ENCODE data around the gene FAM53B.
"Not testable (repeated sequence)": the region's sequence is repeated elsewhere in the genome, so short reads cannot be mapped to it uniquely, and the experiment has no call there.

Gene FAM53B

DNA sequence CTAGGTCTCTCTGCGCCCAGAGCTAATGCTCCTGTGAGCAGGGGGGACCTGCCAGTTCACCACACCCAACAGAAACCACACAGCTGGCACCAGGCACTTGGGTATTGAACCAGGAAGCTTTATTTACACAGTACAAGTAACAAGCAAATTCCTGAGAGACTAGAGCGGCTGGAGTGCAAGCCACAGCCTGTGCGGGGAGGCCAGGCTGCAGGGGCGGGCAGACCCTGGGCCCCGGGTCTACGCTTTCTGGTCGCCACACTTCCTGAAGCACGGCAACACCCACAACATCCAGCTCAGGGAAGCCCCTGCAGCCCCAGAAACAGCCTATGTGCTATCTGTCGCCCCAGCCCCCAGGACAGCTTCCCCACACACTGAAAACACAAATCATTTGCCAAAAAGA lies 125.0 kb downstream of the FAM53B start:
- H3K27me3 Mint-ChIP-seq, result no peaks in the 10 kb centered on the region
- H3K4me1 Mint-ChIP-seq (ENCODE audit: low read depth), result peaks cover 38% of the 10 kb centered on the region
- no peaks in the 10 kb centered on the region for H3K9me3 Mint-ChIP-seq
- peak overlapping the region; percentile 77 for H3K27ac Mint-ChIP-seq
- H3K4me3 Mint-ChIP-seq, result no peak overlapping the region
- intact Hi-C loops (cut with micrococcal nuclease), result no loop called here
- H3K36me3 Mint-ChIP-seq (ENCODE audit: low read depth), result peaks cover 69% of the 10 kb centered on the region

DNA sequence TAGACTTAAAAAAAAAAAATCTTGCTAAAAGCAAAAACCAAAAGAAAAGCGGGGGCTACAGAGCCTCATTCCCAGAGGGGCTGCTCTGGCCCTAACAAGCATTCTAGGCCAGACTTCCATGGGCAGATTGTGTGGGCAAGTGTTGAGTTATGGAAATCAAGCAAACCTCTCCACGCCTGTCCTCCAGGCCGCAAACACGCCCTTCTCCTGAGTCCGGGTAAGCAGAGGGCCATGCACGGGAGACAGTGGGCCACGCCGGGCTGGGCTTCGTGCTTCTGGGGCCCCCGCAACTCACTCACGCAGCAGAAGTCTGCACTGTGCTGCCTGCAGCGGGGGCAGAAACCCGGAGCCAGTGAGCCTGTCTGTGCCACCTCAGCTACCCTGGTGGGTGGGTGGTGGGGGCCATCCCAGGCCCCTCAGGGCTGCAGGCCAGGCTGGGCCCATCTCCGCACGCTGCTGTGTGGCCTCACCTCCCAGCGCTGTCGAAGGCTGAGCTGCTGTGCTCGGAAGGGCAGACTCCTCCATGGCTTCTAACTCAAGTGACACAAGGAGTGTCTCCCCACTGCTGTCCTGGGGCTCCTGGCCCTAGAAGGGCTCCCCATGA lies 125.6 kb downstream of the FAM53B start:
- no peak overlapping the region for H3K4me3 Mint-ChIP-seq
- intact Hi-C loops (cut with micrococcal nuclease), result no loop called here

DNA sequence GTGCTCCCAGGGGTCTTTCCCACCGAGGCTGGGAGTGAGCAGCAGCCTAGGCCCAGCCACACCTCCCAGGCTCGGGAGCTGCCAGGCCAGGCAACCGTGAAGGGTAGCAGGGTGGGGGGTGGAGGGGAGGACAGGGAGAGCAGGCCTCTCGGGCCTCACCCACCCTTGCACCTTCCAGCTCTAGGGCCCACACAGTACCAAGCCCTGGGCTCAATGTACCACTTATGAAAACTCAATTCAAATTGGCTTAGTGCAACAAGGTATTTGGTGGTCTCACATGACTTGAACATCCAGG lies 127.4 kb downstream of the FAM53B start:
- no peak overlapping the region for H3K4me3 Mint-ChIP-seq
- peak overlapping the region; percentile 59 for H3K27ac Mint-ChIP-seq
- intact Hi-C loops (cut with micrococcal nuclease), result no loop called here
- H3K4me1 Mint-ChIP-seq (ENCODE audit: low read depth), result peaks cover 61% of the 10 kb centered on the region
- peaks cover 47% of the 10 kb centered on the region for H3K36me3 Mint-ChIP-seq (ENCODE audit: low read depth)
- H3K9me3 Mint-ChIP-seq, result no peaks in the 10 kb centered on the region
- H3K27me3 Mint-ChIP-seq, result no peaks in the 10 kb centered on the region

More for the DNA sequence above, 125.6 kb downstream of the FAM53B start:
- Mint-ChIP-seq H3K4me1 (ENCODE audit: low read depth) (peaks cover 44% of the 10 kb centered on the region), H3K36me3 (ENCODE audit: low read depth) (peaks cover 64% of the 10 kb centered on the region), H3K27me3 (no peaks in the 10 kb centered on the region), H3K9me3 (no peaks in the 10 kb centered on the region), H3K27ac (peak overlapping the region; percentile 77)

DNA sequence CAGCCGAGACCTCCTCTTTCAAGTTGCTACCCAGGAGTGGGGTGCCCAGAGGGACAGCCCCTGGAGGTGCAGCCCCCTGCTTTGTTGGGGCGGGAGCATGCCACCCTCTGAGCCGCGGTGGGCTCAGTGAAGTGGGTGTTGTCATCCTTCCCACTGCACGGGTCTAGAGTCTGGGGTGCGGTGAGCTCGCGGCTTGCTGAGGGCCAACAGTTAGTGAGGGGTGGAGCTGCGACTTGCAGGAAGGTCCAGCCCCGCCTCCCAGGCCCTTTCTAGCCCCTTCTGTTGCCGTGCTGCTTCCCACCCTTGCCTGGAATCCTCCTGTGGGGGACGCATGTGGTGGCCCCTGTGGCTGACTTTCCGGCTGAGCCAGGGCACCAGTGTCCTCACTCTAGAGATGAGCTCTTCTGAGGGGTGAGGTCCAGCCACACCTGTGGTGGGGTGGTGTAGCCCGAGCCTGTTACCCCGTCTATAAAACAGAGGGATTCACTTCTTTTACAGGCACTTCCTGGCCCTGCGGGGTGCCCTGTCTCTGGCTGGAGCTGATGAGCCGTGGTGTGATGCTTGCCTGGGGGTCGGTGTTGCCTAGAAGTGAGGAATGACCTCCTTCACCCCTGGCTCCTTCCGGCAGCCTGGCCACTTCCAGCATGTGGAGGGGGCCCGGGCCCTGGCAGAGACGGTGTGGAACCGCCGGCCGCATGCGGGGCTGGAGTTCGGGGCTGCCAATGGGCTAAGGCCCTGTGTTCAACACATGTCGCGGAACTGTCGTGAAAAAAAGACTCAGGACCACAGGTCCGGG lies 127.9 kb downstream of the FAM53B start:
- peak overlapping the region; percentile 33 for H3K27ac Mint-ChIP-seq
- H3K4me1 Mint-ChIP-seq (ENCODE audit: low read depth), result peaks cover 64% of the 10 kb centered on the region
- no peaks in the 10 kb centered on the region for H3K27me3 Mint-ChIP-seq
- H3K4me3 Mint-ChIP-seq, result no peak overlapping the region
- H3K9me3 Mint-ChIP-seq, result no peaks in the 10 kb centered on the region
- peaks cover 47% of the 10 kb centered on the region for H3K36me3 Mint-ChIP-seq (ENCODE audit: low read depth)
- intact Hi-C loops (cut with micrococcal nuclease), result no loop called here

DNA sequence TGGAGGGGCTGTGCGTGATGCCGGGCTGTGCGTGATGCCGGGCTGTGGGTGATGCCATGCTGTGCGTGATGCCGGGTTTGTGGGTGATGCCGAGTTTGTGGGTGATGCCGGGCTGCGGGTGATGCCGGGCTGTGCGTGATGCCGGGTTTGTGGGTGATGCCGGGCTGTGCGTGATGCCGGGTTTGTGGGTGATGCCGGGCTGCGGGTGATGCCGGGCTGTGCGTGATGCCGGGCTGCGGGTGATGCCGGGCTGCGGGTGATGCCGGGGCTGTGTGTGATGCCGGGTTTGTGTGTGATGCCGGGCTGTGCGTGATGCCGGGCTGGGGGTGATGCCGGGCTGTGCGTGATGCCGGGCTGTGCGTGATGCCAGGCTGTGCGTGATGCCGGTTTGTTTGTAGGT lies 128.9 kb downstream of the FAM53B start:
- peak overlapping the region; percentile 11 for H3K27ac Mint-ChIP-seq
- peaks cover 59% of the 10 kb centered on the region for H3K4me1 Mint-ChIP-seq (ENCODE audit: low read depth)
- H3K9me3 Mint-ChIP-seq, result no peaks in the 10 kb centered on the region
- peaks cover 47% of the 10 kb centered on the region for H3K36me3 Mint-ChIP-seq (ENCODE audit: low read depth)
- intact Hi-C loops (cut with micrococcal nuclease), result no loop called here
- H3K4me3 Mint-ChIP-seq, result no peak overlapping the region
- no peaks in the 10 kb centered on the region for H3K27me3 Mint-ChIP-seq

DNA sequence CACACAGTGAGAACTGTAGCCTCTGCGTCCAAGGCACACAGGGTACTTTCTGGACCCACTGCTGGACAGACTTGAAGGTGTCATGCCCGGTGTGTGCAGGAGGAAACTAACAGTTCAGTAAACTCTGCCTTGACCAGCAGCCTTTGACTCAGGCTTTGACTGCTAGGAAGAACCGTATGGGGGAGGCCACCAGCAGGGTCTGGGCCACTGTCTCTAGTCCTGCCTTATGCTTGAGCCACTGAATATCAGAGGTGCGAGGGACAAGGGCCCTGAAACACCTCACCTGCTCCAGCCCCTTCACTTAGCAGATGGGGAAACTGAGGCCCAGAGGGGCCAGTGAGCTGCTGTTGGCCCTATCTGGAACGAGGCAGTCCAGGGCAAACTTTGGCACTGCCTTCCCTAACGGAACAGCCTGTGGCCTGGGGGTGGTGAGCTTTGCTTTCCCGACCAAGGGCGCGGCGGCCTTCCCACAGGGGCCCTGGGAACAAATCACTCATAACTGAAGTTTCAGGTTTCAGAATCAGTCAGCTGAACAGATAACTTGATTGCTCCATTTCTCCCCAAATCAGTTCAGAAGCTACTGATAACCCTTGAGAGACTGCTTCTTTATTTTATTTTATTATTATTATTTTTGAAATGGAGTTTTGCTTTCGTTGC lies 130.0 kb downstream of the FAM53B start:
- Mint-ChIP-seq H3K4me3 (no peak overlapping the region), H3K27ac (peak overlapping the region; percentile 72)
- intact Hi-C loops (cut with micrococcal nuclease), result no loop called here

DNA sequence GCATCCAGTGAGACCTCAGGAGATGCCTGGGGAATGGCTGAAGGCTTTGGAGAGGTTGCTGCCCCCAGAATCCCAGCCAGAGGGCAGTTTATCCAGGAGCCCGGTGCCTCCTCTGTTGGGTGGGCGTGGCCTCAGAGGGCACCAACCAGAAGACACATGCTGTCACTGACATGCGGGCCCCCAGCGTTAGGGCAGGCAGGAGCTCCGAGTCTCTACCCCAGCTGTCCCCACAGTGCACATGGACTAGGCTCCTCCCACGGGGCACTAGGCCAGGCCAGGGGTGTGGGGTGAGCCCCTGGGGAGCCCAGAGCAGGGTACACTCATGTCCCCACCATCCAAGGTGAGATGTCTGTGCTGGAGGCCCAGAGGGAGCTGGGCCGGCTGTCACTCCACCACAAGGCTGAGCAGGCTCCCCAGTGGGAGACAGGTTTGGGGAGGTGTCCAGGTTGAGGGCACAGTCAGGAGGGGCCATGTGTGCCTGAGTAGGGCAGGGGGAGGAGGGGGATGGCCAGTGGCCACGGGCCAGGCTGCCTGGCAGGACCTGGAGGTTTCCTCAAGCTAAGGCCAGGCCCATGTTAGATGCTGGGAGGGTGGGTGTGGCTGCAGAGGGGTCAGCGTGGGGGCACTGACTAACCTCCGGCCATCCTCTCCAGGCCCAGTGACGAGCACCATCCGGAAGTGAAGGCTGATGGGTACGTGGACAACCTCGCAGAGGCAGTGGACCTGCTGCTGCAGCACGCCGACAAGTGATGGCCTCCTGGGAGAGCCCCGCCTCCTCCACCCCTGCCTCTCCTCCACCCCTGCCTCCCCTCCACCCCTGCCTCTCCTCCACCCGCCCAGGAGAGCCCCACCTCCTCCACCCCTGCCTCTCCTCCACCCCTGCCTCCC lies 131.3 kb downstream of the FAM53B start:
- Mint-ChIP-seq H3K36me3 (ENCODE audit: low read depth) (peaks cover 33% of the 10 kb centered on the region), H3K27ac (peak overlapping the region; percentile 72), H3K27me3 (peaks cover 2% of the 10 kb centered on the region), H3K4me1 (ENCODE audit: low read depth) (peaks cover 36% of the 10 kb centered on the region), H3K9me3 (no peaks in the 10 kb centered on the region), H3K4me3 (no peak overlapping the region)
- intact Hi-C loops (cut with micrococcal nuclease), result no loop called here

More for the DNA sequence above, 130.0 kb downstream of the FAM53B start:
- peaks cover 48% of the 10 kb centered on the region for H3K4me1 Mint-ChIP-seq (ENCODE audit: low read depth)
- no peaks in the 10 kb centered on the region for H3K9me3 Mint-ChIP-seq
- no peaks in the 10 kb centered on the region for H3K27me3 Mint-ChIP-seq
- peaks cover 46% of the 10 kb centered on the region for H3K36me3 Mint-ChIP-seq (ENCODE audit: low read depth)

DNA sequence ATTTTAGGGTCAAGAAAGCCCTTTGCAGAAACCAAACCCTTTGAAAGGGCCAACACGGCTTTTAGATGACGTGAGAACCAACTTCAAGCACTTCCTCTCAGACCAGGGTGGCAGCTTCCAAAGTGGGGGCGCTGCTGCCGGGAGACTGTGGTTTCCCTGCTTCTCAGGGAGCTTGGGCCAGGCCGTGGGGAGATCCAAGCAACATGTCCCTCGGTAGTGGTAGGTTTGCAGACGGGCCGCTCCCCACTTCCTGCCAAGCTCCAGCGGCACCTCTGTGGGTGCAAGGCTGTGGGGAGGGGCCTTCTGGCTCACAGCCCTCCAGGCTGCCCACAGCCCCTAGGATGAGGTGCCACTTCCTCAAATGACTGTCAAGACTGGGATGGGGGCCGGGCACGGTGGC lies 132.4 kb downstream of the FAM53B start:
- H3K4me3 Mint-ChIP-seq, result no peak overlapping the region
- H3K36me3 Mint-ChIP-seq (ENCODE audit: low read depth), result peaks cover 22% of the 10 kb centered on the region
- intact Hi-C loops (cut with micrococcal nuclease), result no loop called here
- peaks cover 38% of the 10 kb centered on the region for H3K4me1 Mint-ChIP-seq (ENCODE audit: low read depth)
- H3K27me3 Mint-ChIP-seq, result peaks cover 5% of the 10 kb centered on the region
- H3K27ac Mint-ChIP-seq, result peak overlapping the region; percentile 72
- H3K9me3 Mint-ChIP-seq, result no peaks in the 10 kb centered on the region

DNA sequence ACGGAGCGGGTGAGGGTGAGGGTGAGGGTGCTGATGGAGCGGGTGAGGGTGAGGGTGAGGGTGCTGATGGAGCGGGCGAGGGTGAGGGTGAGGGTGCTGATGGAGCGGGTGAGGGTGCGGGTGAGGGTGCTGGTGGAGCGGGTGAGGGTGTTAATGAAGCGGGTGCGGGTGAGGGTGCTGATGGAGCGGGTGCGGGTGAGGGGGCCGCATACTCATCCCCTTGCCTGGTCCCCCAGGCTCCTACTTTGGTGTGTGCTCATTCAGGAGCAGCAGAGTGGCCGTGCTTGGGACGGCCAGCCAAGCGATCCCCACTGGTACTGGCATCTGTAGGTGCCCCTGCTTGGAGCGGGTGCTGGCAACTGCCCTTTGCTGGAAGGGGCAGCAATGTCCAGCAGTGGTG lies 133.3 kb downstream of the FAM53B start:
- Mint-ChIP-seq H3K4me1 (ENCODE audit: low read depth) (peaks cover 43% of the 10 kb centered on the region), H3K4me3 (peak overlapping the region; percentile 40), H3K36me3 (ENCODE audit: low read depth) (peaks cover 13% of the 10 kb centered on the region)
- intact Hi-C loops (cut with micrococcal nuclease); H3K9me3 Mint-ChIP-seq; H3K27ac Mint-ChIP-seq; H3K27me3 Mint-ChIP-seq: not testable (repeated sequence)

DNA sequence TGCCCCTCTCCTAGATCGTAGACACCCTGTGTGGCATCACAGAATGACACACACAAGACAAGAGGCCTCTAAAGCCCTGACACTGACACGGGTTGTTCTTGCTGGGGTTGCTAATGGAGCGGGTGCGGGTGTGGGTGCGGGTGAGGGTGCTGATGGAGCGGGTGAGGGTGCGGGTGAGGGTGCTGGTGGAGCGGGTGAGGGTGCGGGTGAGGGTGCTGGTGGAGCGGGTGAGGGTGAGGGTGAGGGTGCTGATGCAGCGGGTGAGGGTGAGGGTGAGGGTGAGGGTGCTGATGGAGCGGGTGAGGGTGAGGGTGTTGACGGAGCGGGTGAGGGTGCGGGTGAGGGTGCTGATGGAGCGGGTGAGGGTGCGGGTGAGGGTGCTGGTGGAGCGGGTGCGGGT lies 134.0 kb downstream of the FAM53B start:
- H3K9me3 Mint-ChIP-seq; intact Hi-C loops (cut with micrococcal nuclease); H3K4me3 Mint-ChIP-seq; H3K27ac Mint-ChIP-seq; H3K36me3 Mint-ChIP-seq (ENCODE audit: low read depth); H3K27me3 Mint-ChIP-seq: not testable (repeated sequence)
- H3K4me1 Mint-ChIP-seq (ENCODE audit: low read depth), result peaks cover 43% of the 10 kb centered on the region

DNA sequence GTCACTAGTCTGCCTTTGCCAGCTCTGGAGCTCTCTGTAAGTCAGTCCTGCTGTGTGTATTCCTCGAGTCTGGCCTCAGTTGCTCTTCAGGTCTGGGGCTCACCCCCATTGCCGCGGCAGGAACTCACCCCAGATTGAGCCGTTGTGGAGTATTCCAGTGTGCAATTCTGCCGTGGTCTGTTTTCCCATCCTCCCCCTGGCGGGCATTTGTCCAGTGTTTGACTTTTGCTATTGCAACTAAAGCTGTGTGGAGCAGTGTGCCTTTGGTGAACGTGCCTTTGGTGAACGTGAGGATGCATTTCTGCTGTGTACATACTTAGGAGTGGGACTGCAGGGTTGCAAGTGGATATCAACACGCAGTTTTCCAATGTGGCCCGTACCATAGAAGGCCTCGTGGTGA lies 134.5 kb downstream of the FAM53B start:
- H3K27ac Mint-ChIP-seq, result no peak overlapping the region
- peaks cover 1% of the 10 kb centered on the region for H3K36me3 Mint-ChIP-seq (ENCODE audit: low read depth)
- H3K9me3 Mint-ChIP-seq, result no peaks in the 10 kb centered on the region
- no peak overlapping the region for H3K4me3 Mint-ChIP-seq
- H3K27me3 Mint-ChIP-seq, result peaks cover 7% of the 10 kb centered on the region
- intact Hi-C loops (cut with micrococcal nuclease), result no loop called here
- peaks cover 43% of the 10 kb centered on the region for H3K4me1 Mint-ChIP-seq (ENCODE audit: low read depth)

DNA sequence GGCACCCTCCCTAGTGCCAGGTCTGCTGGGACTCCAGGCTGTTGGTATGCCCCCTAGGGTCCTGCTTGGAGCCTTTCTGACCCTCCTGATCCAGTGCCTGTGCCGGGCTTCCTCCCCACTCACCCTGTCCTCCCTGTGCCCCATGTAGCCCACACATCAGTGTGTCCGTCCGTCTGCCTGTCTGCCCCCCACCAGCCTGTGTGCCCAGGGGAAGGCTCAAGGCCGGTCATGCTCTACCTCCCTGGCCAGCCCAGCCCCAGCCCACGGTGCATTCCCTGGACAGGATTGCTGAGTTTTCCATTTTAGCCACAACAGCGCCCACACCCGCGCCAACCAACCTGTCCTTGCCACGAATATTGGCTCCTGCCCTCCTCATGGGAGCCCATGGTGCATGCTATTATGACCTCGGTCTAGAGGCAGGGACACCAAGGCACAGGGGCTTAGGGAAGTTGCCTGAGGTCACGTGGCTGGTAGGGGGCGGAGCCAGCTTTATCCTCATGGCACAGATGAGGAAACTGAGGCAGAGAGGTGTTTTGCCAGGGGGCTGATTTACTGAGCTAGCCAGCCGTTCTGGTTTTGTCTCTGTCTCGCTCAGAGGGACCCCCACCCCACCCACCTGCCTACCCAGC lies 136.0 kb downstream of the FAM53B start:
- Mint-ChIP-seq H3K4me1 (ENCODE audit: low read depth) (peaks cover 33% of the 10 kb centered on the region), H3K27me3 (peaks cover 7% of the 10 kb centered on the region), H3K27ac (no peak overlapping the region), H3K36me3 (ENCODE audit: low read depth) (no peaks in the 10 kb centered on the region), H3K4me3 (no peak overlapping the region), H3K9me3 (no peaks in the 10 kb centered on the region)
- intact Hi-C loops (cut with micrococcal nuclease), result no loop called here

DNA sequence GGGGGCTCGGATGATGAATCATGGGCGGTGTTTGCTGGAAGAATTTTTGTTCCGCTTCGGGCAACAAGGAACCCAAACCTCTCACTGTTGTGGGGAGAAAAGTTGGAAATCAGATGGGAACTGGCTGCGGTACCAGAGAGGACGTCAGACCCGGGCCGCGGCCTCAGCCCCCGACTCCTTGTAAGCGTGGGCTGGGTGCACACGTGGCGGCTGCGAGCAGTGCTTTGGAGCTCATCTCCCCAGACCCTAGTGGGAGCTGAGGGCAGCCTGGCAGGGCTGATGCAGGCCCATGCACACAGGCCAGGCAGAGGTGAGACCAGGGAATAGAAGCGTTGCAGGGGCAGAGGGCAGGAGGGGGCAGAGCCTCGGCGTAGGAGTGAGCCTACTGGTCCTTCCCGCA lies 136.5 kb downstream of the FAM53B start:
- intact Hi-C loops (cut with micrococcal nuclease), result no loop called here
- no peaks in the 10 kb centered on the region for H3K9me3 Mint-ChIP-seq
- H3K4me1 Mint-ChIP-seq (ENCODE audit: low read depth), result peaks cover 29% of the 10 kb centered on the region
- no peak overlapping the region for H3K4me3 Mint-ChIP-seq
- peaks cover 7% of the 10 kb centered on the region for H3K27me3 Mint-ChIP-seq
- no peak overlapping the region for H3K27ac Mint-ChIP-seq
- no peaks in the 10 kb centered on the region for H3K36me3 Mint-ChIP-seq (ENCODE audit: low read depth)

Measured in dendritic cell treated with granulocyte-macrophage colony-stimulating factor and Interleukin-4, amounts not matched to agents 40 ng/mL and 50 ng/mL, for 4 days (primary cell).